GM18508 (cell line): Measurements from ENCODE around the gene PLEKHA7.
"Not testable (repeated sequence)": the region's sequence is repeated elsewhere in the genome, so short reads cannot be mapped to it uniquely, and the experiment has no call there.

Source experiments
- ATAC-seq: cut with Tn5 transposase; IDR thresholded peaks from one replicate; pipeline ENCODE4 v1.9.1; 2021; ENCODE audit warnings: moderate number of reproducible peaks; ENCODE audit not compliant: insufficient read depth, unreplicated experiment

Gene PLEKHA7

DNA sequence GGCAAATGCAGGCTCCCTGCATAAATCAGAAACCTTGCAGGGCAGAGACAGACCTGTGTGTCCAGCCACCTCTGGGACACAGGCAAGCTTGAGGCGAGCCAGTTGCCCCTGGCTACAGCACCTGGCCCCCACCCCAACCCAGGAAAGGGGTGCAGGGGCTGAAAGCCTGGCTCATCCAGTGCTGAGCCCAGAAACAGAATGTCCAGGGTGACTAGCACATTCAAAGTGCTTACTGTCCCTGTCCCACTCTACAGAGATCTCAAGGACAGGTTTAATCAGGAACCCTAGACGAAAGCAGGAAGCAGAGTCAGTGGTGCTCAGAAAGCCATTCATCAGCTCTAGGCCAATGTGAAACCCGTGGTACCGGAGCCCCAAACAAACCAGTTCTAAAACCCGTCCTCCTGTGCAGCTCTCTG, 31.9 kb downstream of the PLEKHA7 start:
- ATAC-seq, result no peak

DNA sequence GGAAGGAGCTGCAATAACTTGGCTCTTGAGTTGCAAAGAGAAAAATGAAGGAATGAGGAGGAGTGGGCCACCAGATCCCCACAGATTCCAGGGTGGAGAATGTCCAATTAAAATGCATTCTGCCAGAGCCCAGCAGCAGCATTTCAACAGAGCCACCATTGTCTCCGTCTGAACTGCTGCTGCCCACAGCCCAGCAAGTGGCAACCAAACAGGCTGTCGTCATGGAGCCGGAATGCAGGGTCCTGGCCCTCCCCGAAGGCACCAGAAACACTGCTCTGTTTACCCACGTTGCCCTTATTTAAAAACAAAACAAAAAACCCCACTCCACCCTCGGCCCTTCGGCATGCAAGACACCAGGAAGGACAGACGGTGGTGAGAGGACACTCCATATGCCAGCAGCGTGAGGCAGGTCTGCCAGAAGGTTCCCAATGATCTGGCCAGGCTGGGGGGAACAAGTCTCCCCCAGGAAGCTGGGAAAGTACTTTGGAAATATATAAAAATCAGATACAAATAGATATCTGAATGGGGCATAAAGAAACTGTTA, 32.5 kb downstream of the PLEKHA7 start:
- no peak for ATAC-seq

DNA sequence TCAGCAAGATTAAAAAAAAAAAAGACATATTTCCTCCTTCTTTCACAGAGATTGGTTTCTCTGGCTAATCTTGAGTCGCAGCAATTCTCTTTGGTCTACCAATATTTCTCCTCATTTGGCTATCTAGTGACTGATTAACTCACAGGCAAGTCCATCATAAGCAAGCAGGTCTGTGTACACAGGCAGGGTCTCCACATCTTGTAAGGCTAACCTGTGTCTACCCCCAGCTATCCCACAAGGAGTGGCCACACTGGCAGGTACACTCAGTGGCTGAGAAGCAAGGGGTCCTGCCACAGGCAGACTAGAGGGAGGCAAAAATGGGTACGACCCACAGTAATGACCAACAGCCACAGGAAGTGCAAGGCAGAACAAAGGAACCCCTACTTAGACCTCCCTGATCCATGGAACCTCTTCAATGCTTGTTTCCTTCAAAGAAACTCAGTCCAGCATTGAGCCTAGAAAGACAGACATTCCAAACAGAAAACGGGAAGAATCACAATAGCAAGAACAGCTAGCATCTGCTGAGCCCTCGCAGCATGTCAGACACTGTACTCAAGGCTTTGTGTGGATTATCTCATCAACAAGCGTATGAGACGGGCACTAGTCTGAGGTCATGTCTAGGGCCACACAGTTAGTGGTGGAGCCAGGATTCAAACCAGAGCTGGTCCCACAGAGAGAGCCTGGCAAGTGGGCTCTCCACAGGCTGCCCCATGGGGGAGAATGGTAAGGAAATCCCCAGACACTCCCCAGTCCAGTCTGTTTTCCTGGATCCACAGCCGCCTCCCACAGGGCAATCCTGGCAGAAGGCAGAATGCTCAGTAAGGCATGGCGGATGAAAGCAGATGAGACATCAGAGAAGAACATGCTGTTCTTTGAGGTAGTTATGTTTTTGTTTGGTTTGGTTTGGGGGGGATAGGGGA, 34.3 kb downstream of the PLEKHA7 start:
- ATAC-seq, result no peak

DNA sequence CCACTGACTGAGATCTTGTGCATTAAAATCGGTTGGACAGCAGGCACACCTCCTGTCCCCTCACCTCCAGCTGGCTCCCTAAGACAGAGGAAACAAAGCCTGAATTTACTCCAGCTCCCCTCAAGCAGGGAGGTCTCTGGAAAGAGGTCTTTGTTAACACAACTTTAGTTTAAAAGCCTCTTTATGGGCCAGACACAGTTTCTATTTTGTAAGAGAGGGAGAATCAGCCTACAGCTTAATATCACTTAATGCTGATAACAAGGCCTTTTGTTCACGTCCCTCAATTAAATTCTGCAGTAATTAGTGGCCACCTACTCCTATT, 36.3 kb downstream of the PLEKHA7 start:
- no peak for ATAC-seq

DNA sequence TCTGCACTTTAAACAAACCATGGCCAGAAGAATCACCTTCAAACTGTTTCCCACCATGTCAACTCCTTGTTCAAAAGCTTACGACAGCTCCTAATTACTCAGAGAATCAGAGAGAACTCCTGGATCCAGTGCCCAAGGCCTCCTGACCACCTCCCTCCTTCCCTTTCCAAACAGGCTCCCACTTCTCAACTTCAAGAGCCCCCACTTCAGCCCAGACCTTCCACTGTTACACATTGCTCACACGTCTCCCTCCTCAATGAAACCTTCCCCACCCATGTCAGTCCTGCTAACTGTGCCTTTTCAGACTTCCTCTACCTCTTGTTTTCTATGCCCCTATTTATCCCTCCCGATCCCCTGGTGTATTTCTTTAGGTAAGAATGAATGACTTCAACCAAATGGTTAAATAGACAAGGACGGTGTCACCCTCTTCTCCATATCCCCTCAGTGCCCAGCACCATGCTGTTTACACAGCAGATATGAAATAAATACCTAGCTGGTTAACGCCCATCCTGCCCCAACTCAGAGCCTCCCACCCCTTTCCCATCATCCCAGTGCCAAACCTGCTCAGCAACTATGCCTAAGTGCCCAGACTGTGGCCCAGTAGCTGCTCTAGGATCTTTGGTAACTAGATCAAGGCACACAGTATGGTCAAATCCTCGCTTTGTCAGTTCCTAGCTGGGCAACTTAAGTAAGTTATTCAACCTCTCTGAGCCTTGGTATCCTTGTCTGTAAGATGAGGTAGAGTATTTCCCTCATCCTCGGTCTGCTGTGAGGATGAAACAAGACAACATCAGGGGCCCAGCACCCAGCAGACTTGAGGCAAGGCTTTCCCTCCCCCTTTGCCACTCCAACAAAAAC, 36.8 kb downstream of the PLEKHA7 start:
- no peak for ATAC-seq

DNA sequence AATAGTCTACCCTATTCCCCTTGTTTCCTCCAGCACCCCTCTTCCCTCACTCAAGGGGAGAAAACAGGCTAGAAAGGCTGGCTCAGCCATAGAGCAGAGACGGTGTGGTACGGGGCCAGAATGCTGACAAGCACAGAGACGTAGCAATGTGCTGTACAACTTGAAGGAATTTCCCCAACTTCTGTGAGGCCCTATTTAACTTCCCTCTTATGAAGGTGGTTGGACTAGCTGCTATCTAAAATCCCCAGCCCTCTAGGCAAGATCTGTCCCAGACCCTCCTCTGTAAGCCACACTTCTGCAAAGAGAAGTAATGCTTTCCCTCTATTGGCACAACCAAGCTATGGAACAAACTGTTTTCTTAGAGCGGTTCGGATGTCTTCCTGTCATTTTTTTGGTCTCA, 37.8 kb downstream of the PLEKHA7 start:
- ATAC-seq, result no peak

DNA sequence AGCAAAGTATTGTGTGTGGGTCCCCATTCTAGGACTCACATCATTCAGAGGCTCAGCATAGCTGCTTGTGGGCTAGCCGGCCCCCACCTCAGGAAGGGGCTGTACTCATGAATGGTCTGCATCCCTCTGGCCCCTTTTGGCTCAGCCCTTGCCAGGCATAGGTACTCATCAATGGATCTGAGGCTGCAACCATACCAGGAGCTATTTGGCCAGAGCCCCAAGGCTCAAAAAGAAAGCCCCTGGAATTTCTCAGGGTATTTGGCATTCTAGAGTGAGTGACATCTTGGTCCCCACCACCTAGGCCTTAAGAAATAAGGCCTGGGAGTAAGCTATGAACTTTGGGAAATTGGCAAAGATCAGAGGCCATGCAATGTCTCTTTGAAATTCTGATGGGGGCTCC, 38.3 kb downstream of the PLEKHA7 start:
- no peak for ATAC-seq

DNA sequence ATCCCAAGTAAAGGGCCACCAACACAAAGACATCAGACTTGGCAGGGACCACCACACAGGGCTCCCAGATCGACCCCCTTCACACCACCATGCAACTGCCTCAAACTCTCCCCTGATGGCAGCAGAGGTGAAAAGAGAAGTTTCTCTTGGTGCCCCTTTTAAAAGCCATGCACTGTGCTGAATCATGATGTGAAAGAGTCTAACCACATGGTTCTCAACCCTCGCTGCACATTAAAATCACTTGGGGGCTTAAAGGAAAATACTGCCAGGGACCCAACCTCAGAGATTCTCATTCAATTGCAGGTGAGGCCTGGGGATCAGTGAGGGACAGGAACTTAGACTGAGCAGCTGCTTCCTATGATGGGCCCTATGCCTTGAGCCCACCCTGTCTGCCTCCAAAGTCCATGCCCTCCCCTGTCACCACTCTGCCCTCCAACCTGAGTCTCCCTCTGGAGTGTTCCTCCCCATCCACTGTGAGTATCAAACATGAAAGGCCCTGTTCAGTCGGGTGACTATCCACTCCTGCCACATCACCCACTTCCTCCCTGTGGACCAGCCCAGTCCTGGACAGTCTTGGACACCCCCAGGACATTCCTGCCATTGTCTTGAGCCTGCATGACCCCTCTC, 40.8 kb downstream of the PLEKHA7 start:
- ATAC-seq, result no peak

DNA sequence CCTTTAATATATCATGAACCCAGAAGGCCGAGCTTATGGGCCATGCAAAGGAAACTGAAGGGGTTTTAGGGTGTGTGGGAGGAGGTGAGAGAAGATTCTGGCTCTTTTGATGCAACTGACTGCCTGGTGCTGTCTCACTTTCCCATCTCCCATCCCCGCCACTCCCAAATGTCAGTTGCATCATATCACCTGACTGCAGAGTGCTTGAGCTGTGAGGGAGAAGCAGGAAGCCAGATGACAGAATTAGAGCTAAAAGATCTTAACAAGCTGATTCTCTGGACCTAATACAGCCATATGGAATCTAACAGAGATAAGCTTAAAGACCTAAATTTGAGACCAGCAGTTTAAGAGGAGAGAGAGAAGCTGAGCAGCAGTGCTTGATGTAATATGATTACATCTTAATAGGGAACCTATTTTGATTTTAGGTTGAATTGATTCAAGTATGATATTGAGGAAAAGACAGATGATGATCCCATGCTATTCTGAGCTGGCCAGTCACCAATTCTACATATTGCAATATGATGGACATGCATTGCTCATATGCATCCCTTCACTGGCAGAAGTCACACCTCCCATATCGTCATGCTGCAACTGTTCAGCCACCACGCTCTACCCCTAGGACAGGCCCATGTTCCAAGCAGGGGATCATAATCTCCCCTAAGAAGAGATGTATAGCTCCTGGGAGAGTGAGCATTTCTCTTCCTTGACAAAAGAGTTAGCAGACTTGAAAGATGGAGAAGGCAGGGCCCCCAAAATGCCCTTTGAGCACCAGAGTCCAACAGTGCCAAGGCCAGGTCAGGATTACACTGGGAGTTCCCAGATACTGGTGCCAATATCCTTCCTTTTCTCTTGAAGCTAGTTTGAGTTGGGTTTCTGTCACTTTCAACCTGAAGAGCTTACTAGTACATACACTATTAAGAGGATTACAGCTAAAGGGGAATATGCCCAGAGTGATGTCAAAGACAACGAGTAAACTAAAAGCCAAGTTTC, 44.9 kb downstream of the PLEKHA7 start:
- ATAC-seq, result no peak

DNA sequence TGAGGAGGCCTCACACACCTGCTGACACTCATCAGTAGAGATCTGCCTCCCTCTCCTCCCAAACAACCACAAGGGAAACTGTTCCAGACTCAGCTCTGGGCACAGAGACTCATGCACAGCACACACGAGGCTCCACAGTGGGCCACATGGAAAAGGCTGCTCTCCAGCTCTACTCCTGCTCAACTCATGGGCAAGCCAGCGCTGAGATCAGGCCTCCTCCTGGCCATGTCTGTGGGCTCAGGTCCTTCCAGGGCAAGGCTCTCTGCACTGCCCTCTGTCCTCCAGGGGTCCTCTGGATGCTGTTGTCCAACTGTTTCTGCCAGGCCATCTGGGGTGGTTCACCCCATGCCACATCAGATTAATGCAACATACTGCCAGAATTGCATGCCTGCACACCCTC, 46.0 kb downstream of the PLEKHA7 start:
- no peak for ATAC-seq

DNA sequence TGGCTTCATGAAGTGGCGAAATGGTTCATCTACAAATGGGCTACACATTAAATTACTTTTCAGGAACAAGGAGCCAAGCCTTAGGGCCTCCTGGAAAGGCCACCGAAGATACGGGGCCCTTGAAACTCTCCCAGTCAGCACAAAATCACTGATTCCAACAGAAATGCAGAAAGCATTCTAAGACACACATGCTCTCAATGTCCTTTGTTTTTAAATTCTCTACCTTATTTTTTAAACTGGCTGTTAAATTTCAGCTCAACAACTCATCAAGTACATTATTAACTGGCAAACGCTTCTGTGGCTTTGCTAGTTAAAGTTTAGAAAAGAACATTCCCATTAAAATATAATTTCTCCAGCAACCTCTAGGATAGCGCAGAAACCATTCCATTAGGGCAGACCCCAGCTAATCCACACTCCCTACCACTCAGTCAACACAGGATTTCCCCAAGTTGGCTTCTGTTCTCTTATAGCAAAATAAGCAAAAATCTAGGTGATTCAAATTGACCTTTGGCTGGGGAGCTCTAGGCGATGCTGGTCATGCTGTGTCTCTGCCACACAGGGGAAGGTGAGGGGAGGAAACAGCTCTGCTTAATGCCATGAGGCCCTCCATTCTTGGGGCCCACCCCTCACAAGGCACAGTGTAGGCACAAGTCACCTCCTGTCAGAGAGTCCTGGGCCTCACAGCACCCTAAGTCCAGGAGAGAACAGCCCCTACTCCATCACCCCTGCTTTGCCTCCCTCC, 47.1 kb downstream of the PLEKHA7 start:
- no peak for ATAC-seq

DNA sequence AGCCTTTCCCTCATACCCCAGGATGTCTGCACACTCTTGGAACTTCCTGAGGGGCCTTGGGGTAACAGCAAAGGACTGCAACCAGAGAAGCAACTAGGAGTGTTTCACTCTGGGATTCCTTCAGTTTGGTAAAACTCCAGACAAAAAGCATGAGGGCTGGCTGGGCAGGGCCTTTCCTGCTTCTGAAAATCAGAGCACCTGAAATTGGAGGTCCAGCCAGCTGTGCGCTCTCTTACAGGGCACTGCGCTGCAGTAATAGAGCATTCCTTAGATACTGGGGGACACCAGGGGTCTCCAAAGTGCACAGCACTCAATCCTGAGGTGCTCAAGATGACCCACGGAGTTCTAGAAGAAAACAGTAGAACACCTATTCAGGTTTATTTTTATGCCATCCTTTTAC, 49.7 kb downstream of the PLEKHA7 start:
- no peak for ATAC-seq

DNA sequence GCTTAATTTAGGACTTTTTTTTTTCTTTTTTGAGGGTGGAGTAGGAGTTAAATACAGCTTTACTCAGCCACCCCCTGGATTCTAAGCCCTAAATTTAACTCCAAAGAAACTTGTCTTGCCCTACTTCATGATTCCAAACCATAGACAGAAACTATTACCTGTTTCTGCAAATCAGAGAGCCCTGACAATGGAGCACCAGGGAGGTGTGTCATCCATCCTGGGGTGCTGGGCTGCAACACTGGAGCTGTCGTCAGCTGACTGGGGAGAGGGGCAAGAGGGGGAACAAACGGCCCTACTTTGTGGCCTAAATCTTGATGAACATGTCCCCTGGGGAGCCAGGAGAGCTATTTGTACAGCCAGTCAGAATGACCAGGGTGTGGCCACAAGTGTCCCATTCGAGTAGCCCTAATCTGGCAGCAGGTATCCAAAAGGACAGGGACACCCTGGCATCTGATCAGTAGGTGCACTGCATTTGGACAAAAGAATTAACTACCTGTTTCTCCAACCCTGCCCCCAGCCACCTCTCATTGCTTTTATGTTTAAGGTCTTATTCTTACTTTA, 50.8 kb downstream of the PLEKHA7 start:
- no peak for ATAC-seq

DNA sequence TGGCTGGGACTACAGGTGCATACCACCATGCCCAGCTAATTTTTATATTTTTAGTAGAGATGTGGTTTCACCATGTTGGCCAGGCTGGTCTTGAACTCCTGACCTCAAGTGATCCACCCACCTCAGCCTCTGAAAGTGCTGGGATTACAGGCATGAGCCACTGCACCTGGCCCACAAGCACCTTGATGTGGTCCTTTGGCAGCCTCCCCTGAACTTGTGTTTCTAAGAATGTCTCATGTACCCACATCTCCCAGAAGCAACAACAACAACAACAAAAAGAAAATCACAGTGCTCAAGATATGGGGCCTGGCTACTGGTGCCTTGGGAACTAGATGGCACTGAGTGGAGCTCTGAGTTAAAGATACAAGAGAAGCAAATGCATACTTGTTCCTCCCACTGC, 51.6 kb downstream of the PLEKHA7 start:
- not testable (repeated sequence) for ATAC-seq

DNA sequence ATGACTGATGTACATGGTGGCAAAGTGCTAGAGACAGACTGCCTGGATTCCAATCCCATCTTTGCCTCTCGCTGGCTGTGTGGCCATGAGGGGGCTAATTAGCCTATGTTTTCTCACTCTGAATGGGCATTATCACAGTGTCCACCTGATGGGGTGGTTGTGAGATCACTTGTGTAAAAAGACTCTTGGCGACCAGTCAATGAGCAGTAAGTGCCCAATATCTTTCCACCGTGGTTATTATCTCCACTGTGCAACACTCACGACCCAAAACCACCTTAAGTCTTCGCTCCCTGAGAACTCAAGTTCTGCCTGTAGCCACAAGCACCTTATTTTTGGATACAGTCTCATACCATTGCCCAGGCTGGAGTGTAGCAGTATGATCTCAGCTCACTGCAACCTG, 52.1 kb downstream of the PLEKHA7 start:
- no peak for ATAC-seq

DNA sequence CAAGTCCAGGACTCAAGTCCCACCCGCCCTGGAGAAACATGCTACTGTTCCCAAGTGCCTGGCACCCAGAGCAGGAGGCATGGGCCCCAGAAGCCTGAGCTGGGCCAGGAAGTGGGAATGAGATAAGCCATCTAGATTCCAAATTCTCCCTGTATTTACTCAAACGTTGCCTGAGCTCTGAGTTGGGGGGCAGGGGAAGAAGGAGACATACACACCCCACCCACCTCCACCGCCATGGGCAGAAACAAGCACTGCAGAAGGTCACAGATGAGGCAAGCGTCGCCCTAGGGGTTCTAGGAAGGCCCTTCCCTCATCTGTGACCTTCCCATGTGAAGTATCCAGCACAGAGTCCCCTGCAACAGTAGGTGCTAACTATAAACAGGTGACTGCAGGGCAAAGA, 54.0 kb downstream of the PLEKHA7 start:
- ATAC-seq, result no peak

DNA sequence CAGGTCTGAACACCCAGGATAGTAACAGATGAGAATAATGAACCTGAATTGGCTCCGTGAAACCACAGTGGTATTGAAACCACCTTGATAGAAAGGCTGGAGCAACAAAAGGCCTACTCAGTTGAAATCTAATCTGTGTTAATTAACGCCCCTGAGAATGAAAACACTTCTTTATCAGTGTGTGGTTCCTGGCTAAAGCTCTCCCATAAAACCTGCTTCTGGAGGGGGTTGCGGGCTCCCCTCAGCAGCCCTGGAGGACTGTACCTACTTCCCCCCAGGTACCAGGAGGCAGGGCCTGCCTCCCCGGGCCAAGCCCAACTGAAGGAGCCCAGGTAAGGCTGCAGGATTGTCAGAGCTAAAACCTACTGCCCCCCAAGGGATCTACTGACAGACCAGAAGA, 54.6 kb downstream of the PLEKHA7 start:
- no peak for ATAC-seq

DNA sequence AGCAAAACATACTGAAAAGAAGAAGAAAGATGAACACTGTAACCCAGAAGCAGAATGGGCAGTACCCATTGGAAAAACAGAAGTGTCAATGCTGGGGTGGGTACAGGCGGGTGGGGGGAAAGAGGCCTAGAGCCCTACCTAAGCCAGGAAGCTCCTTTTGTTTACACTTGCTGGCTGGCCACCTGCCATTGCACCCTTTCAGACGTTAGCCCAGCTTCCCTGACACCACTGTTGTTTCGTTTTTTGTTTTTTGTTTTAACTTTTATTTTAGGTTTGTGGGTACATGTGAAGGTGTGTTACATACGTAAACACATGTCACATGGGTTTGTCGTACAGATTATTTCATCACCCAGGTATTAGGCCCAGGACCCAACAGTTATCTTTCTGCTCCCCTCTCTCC, 55.4 kb downstream of the PLEKHA7 start:
- no peak for ATAC-seq
